Measurements from ENCODE around the gene HSD17B14. TPM values are rescaled to one million over a fixed set of nuclear protein-coding genes. Genes with fewer than 3 reads are reported as not detected.
"Not testable (repeated sequence)": the region's sequence is repeated elsewhere in the genome, so short reads cannot be mapped to it uniquely, and the experiment has no call there.

The HSD17B14 gene
- total RNA-seq, 1 experiment from 2014 or later = 56.7 TPM

DNA sequence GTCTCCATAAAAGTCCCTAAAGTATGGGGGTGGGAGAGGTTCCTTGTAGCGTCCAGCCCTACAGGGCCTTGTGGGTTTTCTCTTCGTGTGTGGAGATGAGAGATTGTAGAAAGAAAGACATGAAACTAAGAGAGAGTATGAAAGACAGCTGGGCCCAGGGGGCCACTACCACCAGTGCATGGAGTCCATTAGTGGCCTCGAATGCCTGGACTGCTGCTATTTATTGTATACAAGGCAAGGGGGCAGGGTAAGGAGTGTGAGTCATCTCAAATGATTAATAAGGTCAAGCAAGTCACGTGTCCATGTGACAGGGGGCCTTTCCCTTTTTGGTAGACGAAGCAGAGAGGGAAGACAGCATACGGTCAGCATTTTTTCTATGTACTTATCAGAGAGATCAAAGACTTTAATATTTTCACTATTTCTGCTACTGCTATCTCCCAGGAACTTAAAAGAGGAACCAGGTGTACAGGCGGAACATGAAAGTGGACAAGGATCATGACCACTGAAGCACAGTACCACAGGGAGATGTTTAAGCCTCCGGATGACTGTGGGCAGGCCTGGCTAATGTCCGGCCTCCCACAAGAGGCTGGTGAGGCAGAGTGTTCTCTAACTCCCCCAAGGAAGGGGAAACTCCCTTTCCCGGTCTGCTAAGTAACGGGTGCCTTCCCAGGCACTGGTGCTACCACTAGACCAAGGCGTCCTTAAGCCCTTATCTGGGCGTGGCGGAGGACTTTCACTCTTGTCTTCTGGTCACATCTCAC lies 55.5 kb downstream of the HSD17B14 start:
- DNase-seq (ENCODE audit: low read depth) = peak; percentile 92
- in situ Hi-C loops (cut with HindIII; ENCODE audit: low pct_unique_long_range_greater_than_20kb, low sequenced_read_pairs) = no loop called here

DNA sequence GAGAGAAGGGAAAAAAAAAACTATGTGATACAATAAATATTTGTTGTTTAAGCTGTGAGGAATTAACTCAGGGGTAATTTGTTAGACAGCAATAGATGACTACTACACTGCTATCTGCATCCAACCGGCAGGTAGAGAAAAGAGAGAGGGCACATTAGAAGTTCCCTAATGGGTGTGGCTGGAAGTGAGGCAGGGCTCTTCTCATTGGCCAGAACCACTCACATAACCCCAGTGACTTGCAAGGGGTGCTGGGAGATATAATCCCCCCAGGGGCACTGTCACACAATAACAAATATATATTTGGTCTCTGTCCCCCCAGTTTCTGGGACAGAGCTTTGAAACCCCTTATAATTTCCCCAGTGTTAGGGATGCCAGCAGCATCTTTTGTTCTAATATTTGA lies 56.7 kb downstream of the HSD17B14 start:
- in situ Hi-C loops (cut with HindIII; ENCODE audit: low pct_unique_long_range_greater_than_20kb, low sequenced_read_pairs) = no loop called here

DNA sequence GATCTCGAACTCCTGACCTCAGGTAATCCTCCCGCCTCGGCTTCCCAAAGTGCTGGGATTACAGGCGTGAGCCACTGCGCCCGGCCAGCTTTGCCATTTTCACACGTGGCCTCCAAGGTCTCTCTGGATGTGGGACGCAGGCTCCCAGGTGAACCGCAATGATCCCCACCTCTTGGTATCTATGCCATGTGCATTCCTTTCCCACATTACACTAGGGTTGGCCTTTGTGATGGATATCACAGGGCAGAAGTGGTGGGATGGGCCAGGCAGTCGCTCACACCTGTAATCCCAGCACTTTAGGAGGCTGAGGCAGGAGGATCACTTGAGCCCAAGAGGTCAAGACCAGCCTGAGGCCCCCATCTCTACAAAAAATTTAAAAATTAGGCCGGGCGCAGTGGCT lies 58.6 kb downstream of the HSD17B14 start:
- in situ Hi-C loops (cut with HindIII; ENCODE audit: low pct_unique_long_range_greater_than_20kb, low sequenced_read_pairs) = no loop called here
- no peak for DNase-seq (ENCODE audit: low read depth)

More for the DNA sequence above, 56.7 kb downstream of the HSD17B14 start:
- DNase-seq (ENCODE audit: low read depth) = no peak

DNA sequence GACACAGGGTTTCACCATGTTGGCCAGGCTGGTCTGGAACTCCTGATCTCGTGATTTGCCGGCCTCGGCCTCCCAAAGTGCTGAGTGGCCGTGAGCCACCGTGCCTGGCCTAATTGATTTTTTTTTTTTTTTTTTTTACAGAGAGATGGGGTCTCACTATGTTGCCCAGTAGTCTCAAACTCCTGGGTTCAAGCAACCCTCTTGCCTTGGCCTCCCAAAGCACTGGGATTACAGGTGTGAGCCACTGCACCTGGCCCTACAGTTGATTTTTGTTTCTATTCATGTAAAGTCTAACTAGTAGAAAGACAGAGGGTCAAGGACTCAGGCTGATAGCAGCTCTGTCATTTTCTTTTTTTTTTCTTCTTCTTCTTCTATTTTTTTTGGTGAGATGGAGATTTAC lies 59.2 kb downstream of the HSD17B14 start:
- in situ Hi-C loops (cut with HindIII; ENCODE audit: low pct_unique_long_range_greater_than_20kb, low sequenced_read_pairs) = no loop called here

DNA sequence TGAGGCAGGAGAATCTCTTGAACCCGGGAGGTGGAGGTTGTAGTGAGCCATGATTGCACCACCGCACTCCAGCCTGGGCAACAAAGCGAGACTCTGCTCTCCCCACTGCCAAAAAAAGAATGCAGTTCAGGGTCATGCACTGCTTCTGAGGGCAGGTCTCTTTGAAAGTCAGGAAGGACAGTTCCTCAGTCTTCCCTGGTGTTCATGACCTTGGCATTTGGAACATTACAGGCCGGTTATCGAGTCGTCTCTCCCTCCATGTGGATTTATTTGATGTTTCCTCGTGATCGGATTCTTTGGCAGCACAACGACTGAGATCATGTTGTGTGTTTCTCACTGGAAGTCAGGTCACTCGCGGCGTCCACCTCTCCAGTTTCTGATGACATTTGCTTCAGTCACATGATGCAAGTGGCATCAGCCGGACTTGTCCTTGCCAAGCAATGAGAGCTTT lies 63.8 kb downstream of the HSD17B14 start:
- no peak for DNase-seq (ENCODE audit: low read depth)
- in situ Hi-C loops (cut with HindIII; ENCODE audit: low pct_unique_long_range_greater_than_20kb, low sequenced_read_pairs) = no loop called here

More for the DNA sequence above, 59.2 kb downstream of the HSD17B14 start:
- no peak for DNase-seq (ENCODE audit: low read depth)

DNA sequence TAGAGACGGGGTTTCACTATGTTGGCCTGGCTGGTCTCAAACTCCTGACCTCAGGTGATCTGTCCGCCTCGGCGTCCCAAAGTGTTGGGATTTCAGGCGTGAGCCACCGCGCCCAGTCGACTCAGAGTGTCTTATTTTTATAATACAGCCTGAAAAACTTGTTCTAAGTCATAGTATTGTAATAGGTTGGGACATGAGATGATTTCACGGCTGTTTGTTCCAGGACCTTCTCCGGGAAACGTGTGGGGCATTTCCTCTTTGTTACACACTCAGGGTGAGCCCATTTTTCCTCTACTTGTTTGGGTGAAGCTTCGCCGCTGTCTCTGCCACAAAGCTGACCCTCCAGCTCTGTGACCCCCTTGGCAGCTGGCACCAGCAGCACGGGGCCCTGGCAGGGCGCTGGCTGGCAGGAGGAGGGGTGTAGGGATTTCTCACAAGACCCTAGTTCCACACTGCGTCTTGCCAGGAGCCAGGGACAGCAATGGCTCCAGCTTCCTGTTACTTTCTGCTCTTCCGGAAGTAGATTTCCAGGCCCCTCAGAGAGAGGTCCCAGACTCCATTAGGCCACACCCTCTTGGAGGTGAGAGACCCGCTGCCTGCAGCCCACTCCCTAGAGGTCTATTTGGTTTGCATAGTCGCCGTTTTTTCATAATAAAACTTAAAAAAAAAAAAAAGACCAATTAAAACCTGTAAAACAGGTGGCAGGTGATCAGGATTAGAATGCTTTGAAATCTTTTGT lies 65.4 kb downstream of the HSD17B14 start:
- no peak for DNase-seq (ENCODE audit: low read depth)
- in situ Hi-C loops (cut with HindIII; ENCODE audit: low pct_unique_long_range_greater_than_20kb, low sequenced_read_pairs) = no loop called here

DNA sequence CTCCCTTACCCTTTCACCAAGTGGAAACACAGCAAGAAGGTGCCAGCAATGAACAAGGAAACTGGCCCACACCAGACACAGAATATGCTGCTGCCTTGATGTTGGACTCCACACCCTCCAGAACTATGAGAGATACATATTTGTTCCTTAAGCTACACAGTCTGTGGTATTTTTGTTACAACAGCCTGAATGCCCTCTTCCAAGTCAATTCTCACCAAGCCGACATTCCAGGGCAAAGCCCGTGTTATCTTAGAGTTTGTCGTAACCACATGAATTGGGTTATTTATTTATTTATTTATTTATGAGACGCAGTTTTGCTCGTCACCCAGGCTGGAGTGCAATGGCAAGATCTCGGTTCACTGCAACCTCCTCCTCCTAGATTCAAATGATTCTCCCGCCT lies 66.0 kb downstream of the HSD17B14 start:
- DNase-seq (ENCODE audit: low read depth) = peak; percentile 68
- in situ Hi-C loops (cut with HindIII; ENCODE audit: low pct_unique_long_range_greater_than_20kb, low sequenced_read_pairs) = no loop called here

DNA sequence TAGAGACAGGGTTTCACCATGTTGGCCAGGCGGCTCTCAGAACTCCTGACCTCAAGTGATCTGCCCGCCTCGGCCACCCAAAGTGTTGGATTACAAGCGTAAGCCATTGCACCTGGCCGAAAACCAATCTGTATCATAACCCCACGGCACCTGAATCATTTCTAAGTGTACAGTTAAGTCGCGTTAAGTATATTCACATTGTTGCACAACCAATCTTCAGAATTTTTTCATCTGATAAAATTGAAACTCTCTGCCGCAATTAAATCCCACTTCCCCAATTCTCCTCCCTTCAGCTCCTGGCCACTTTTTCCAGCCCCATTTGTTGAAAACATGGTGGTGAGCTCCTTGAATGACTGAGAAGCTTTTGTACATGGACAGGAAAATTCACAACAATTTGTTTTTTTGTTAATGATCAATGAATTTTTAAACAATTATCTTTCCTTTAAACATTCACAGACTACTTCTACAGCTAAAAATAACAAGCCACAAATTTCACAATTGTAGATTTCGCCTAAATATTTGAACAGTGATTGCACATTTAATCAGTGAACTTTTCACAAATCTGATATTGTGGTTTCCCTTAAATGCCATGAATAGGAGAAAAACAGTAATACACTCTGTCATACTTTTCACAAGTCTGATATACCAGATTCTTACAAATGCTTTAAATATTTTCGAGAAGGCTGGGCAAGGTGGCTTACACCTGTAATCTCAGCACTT lies 67.1 kb downstream of the HSD17B14 start:
- DNase-seq (ENCODE audit: low read depth) = no peak
- in situ Hi-C loops (cut with HindIII; ENCODE audit: low pct_unique_long_range_greater_than_20kb, low sequenced_read_pairs) = no loop called here

DNA sequence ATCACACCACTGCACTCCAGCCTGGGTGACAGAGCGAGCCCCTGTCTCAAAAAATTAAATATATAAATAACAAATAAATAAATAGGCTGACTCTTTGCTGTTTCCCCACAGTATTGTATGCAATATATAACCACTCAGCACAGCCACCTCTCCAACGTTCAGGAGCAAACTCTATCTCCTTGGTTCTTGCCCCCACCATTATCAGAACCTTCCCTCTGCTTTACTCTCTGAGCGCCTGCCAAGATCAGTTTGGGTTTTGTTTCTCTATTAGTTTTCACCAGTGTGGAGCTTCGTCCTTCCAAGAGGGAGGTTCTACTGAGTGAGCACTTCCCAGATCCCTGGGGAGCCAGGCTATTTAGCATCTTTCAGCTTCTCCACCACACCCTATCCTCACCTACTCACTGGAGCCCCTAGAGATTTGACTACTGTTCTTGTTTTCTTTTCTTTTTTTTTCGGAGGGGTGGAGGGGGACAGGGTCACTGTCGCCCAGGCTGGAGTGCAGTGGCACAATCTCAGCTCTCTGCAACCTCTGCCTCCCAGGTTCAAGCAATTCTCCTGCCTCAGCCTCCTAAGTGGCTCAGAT lies 68.0 kb downstream of the HSD17B14 start:
- in situ Hi-C loops (cut with HindIII; ENCODE audit: low pct_unique_long_range_greater_than_20kb, low sequenced_read_pairs); DNase-seq (ENCODE audit: low read depth): not testable (repeated sequence)

DNA sequence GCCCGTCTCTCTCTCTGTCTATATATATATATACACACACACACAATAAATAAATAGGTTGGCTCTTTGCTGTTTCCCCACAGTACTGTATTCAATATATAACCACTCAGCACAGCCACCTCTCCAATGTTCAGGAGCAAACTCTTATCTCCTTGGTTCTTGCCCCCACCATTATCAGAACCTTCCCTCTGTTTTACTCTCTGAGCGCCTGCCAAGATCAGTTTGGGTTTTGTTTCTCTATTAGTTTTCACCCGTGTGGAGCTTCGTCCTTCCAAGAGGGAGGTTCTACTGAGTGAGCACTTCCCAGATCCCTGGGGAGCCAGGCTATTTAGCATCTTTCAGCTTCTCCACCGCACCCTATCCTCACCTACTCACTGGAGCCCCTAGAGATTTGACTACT lies 70.5 kb downstream of the HSD17B14 start:
- DNase-seq (ENCODE audit: low read depth); in situ Hi-C loops (cut with HindIII; ENCODE audit: low pct_unique_long_range_greater_than_20kb, low sequenced_read_pairs): not testable (repeated sequence)

Other genes with a start within 250 kb of the HSD17B14 start
- not detected in 2 replicates for gene SPACA4, start 229.7 kb downstream of the HSD17B14 start, total RNA-seq (2014; rRNA removed; shearing (Covaris generic); ENCODE audit: low replicate concordance)
- gene FAM83E, start 221.4 kb downstream of the HSD17B14 start, total RNA-seq (2014; rRNA removed; shearing (Covaris generic); ENCODE audit: low replicate concordance) = not detected in 2 replicates
- 2,144 and 2,176 TPM in 2 replicates for gene RPL18, start 217.3 kb downstream of the HSD17B14 start, total RNA-seq (2014; rRNA removed; shearing (Covaris generic); ENCODE audit: low replicate concordance)
- gene SPHK2, start 217.0 kb downstream of the HSD17B14 start, total RNA-seq (2014; rRNA removed; shearing (Covaris generic); ENCODE audit: low replicate concordance) = 3.6 and 4.8 TPM in 2 replicates
- 6.2 and 15.1 TPM in 2 replicates for gene DBP, start 199.1 kb downstream of the HSD17B14 start, total RNA-seq (2014; rRNA removed; shearing (Covaris generic); ENCODE audit: low replicate concordance)
- 0.46 and 2.2 TPM in 2 replicates for gene CA11, start 190.3 kb downstream of the HSD17B14 start, total RNA-seq (2014; rRNA removed; shearing (Covaris generic); ENCODE audit: low replicate concordance)
- gene NTN5, start 163.5 kb downstream of the HSD17B14 start, total RNA-seq (2014; rRNA removed; shearing (Covaris generic); ENCODE audit: low replicate concordance) = 1.5 TPM in 1 of 2 replicates, not detected in the other
- gene FUT2, start 140.5 kb downstream of the HSD17B14 start, total RNA-seq (2014; rRNA removed; shearing (Covaris generic); ENCODE audit: low replicate concordance) = not detected in 2 replicates
- gene MAMSTR, start 116.8 kb downstream of the HSD17B14 start, total RNA-seq (2014; rRNA removed; shearing (Covaris generic); ENCODE audit: low replicate concordance) = 0.34 TPM in 1 of 2 replicates, not detected in the other
- not detected in 2 replicates for gene RASIP1, start 95.9 kb downstream of the HSD17B14 start, total RNA-seq (2014; rRNA removed; shearing (Covaris generic); ENCODE audit: low replicate concordance)
- 2.4 TPM in 1 of 2 replicates, not detected in the other for gene IZUMO1, start 89.6 kb downstream of the HSD17B14 start, total RNA-seq (2014; rRNA removed; shearing (Covaris generic); ENCODE audit: low replicate concordance)
- gene FUT1, start 83.8 kb downstream of the HSD17B14 start, total RNA-seq (2014; rRNA removed; shearing (Covaris generic); ENCODE audit: low replicate concordance) = 2.9 and 3.1 TPM in 2 replicates
- gene FGF21, start 81.0 kb downstream of the HSD17B14 start, total RNA-seq (2014; rRNA removed; shearing (Covaris generic); ENCODE audit: low replicate concordance) = not detected in 2 replicates
- 73.5 and 83.0 TPM in 2 replicates for gene BCAT2, start 25.5 kb downstream of the HSD17B14 start, total RNA-seq (2014; rRNA removed; shearing (Covaris generic); ENCODE audit: low replicate concordance)
- gene PLEKHA4, start 32.1 kb upstream of the HSD17B14 start, total RNA-seq (2014; rRNA removed; shearing (Covaris generic); ENCODE audit: low replicate concordance) = 0.70 and 11.5 TPM in 2 replicates
- 51.0 and 52.5 TPM in 2 replicates for gene PPP1R15A, start 35.9 kb upstream of the HSD17B14 start, total RNA-seq (2014; rRNA removed; shearing (Covaris generic); ENCODE audit: low replicate concordance)
- gene TULP2, start 62.3 kb upstream of the HSD17B14 start, total RNA-seq (2014; rRNA removed; shearing (Covaris generic); ENCODE audit: low replicate concordance) = not detected in 2 replicates
- gene NUCB1, start 63.8 kb upstream of the HSD17B14 start, total RNA-seq (2014; rRNA removed; shearing (Covaris generic); ENCODE audit: low replicate concordance) = 338 and 348 TPM in 2 replicates
- gene DHDH, start 97.2 kb upstream of the HSD17B14 start, total RNA-seq (2014; rRNA removed; shearing (Covaris generic); ENCODE audit: low replicate concordance) = 1.6 and 4.4 TPM in 2 replicates
- gene BAX, start 118.4 kb upstream of the HSD17B14 start, total RNA-seq (2014; rRNA removed; shearing (Covaris generic); ENCODE audit: low replicate concordance) = 188 and 220 TPM in 2 replicates
- gene FTL, start 128.8 kb upstream of the HSD17B14 start, total RNA-seq (2014; rRNA removed; shearing (Covaris generic); ENCODE audit: low replicate concordance) = 13,494 and 14,762 TPM in 2 replicates
- gene GYS1, start 156.8 kb upstream of the HSD17B14 start, total RNA-seq (2014; rRNA removed; shearing (Covaris generic); ENCODE audit: low replicate concordance) = 31.3 and 32.3 TPM in 2 replicates
- 493 and 608 TPM in 2 replicates for gene RUVBL2, start 157.4 kb upstream of the HSD17B14 start, total RNA-seq (2014; rRNA removed; shearing (Covaris generic); ENCODE audit: low replicate concordance)
- gene LHB, start 180.6 kb upstream of the HSD17B14 start, total RNA-seq (2014; rRNA removed; shearing (Covaris generic); ENCODE audit: low replicate concordance) = not detected in 2 replicates
- gene CGB3, start 187.8 kb upstream of the HSD17B14 start, total RNA-seq (2014; rRNA removed; shearing (Covaris generic); ENCODE audit: low replicate concordance) = not detected in 2 replicates
- gene CGB2, start 195.4 kb upstream of the HSD17B14 start, total RNA-seq (2014; rRNA removed; shearing (Covaris generic); ENCODE audit: low replicate concordance) = 3.7 TPM in 1 of 2 replicates, not detected in the other
- gene CGB1, start 200.4 kb upstream of the HSD17B14 start, total RNA-seq (2014; rRNA removed; shearing (Covaris generic); ENCODE audit: low replicate concordance) = not detected in 2 replicates
- not detected in 2 replicates for gene CGB5, start 207.4 kb upstream of the HSD17B14 start, total RNA-seq (2014; rRNA removed; shearing (Covaris generic); ENCODE audit: low replicate concordance)
- 1.7 TPM in 1 of 2 replicates, not detected in the other for gene CGB8, start 212.6 kb upstream of the HSD17B14 start, total RNA-seq (2014; rRNA removed; shearing (Covaris generic); ENCODE audit: low replicate concordance)
- gene CGB7, start 221.3 kb upstream of the HSD17B14 start, total RNA-seq (2014; rRNA removed; shearing (Covaris generic); ENCODE audit: low replicate concordance) = 1.7 and 4.1 TPM in 2 replicates
- gene NTF4, start 228.3 kb upstream of the HSD17B14 start, total RNA-seq (2014; rRNA removed; shearing (Covaris generic); ENCODE audit: low replicate concordance) = 4.0 TPM in 1 of 2 replicates, not detected in the other
- gene KCNA7, start 236.2 kb upstream of the HSD17B14 start, total RNA-seq (2014; rRNA removed; shearing (Covaris generic); ENCODE audit: low replicate concordance) = not detected in 2 replicates
- gene SNRNP70, start 249.0 kb upstream of the HSD17B14 start, total RNA-seq (2014; rRNA removed; shearing (Covaris generic); ENCODE audit: low replicate concordance) = 137 and 175 TPM in 2 replicates